IMR-90 (cell line): ENCODE results near the gene LRRC4C. TPM values are rescaled to one million over a fixed set of nuclear protein-coding genes. Genes with fewer than 3 reads are reported as not detected.

Experiments used
- ATAC-seq: fragments of 200-7000 bp; cut with Tn5 transposase; 2 replicates; pipeline ENCODE4 v1.9.1; 2020; ENCODE audit warnings: low read depth, mild to moderate bottlenecking, moderate library complexity
- BruUV-seq: library from RNA; stranded (reverse); fragments of 400-500 nt; replicated peaks from 2 replicates; lab custom pipeline; 2021; lab: Mats Ljungman, UMichigan
- CTCF ChIA-PET: fragments of 300-600 bp; formaldehyde crosslinking; extraction: SDS; loops from one replicate; lab custom pipeline; 2021; ENCODE audit warnings: antibody characterized with exemption; lab: Yijun Ruan, JAX
- POLR2A ChIA-PET: fragments of 300-600 bp; sonication (Branson Sonifier 250); formaldehyde crosslinking; loops from one replicate; lab custom pipeline; 2022; ENCODE audit warnings: antibody characterized with exemption; ENCODE audit not compliant: unreplicated experiment; lab: Charles Lee
- DNase-seq: peaks from one replicate; pipeline ENCODE4 v3.0.0; 2013
- H2AFZ ChIP-seq: replicated peaks from 2 replicates; pipeline ENCODE3; 2013; ENCODE audit warnings: low read length, mild to moderate bottlenecking; ENCODE audit not compliant: poor library complexity
- H2AK5ac ChIP-seq: 2 replicates; pipeline ENCODE4 v1.6.1; 2013; ENCODE audit warnings: low read depth, low read length, inconsistent platforms
- H2AK9ac ChIP-seq: replicated peaks from 2 replicates; pipeline ENCODE3; 2013; ENCODE audit warnings: mild to moderate bottlenecking, low read depth, low read length, moderate library complexity; ENCODE audit not compliant: poor library complexity
- H2BK120ac ChIP-seq: 2 replicates; pipeline ENCODE4 v1.6.1; 2013; ENCODE audit warnings: low read depth, low read length, inconsistent platforms
- H2BK15ac ChIP-seq: 3 replicates; pipeline ENCODE4 v1.6.1; 2013; ENCODE audit warnings: low read depth, low read length, inconsistent platforms
- H2BK20ac ChIP-seq: 2 replicates; pipeline ENCODE4 v1.6.1; 2013; ENCODE audit warnings: low read depth, mild to moderate bottlenecking, inconsistent platforms, low read length, moderate library complexity
- H2BK5ac ChIP-seq: 2 replicates; pipeline ENCODE4 v1.6.1; 2013; ENCODE audit warnings: mild to moderate bottlenecking, low read depth, low read length, inconsistent platforms; ENCODE audit not compliant: poor library complexity, severe bottlenecking
- H3K14ac ChIP-seq: replicated peaks from 2 replicates; pipeline ENCODE4 v1.6.1; 2013; ENCODE audit warnings: low read depth, low read length, inconsistent platforms
- H3K18ac ChIP-seq: 2 replicates; pipeline ENCODE4 v1.6.1; 2013; ENCODE audit warnings: low read depth, low read length, control low read depth
- H3K23ac ChIP-seq: 2 replicates; pipeline ENCODE4 v1.6.1; 2013; ENCODE audit warnings: low read depth, low read length, inconsistent platforms
- H3K27ac ChIP-seq: 2 replicates; pipeline ENCODE4 v1.5.1; 2013; ENCODE audit warnings: mild to moderate bottlenecking, control low read depth, low read length; ENCODE audit not compliant: insufficient read depth
- H3K27me3 ChIP-seq: 2 replicates; pipeline ENCODE4 v1.6.1; 2013; ENCODE audit warnings: low read length; ENCODE audit not compliant: control insufficient read depth, insufficient read depth
- H3K36me3 ChIP-seq: 2 replicates; pipeline ENCODE4 v1.6.1; 2013; ENCODE audit warnings: low read length, mixed read lengths; ENCODE audit not compliant: control insufficient read depth, insufficient read depth
- H3K4ac ChIP-seq: 2 replicates; pipeline ENCODE4 v1.6.1; 2013; ENCODE audit warnings: low read depth, low read length, inconsistent platforms
- H3K4me1 ChIP-seq: 2 replicates; pipeline ENCODE4 v1.6.1; 2013; ENCODE audit warnings: low read length, mixed read lengths; ENCODE audit not compliant: control insufficient read depth, insufficient read depth
- H3K4me2 ChIP-seq: 2 replicates; pipeline ENCODE4 v1.6.1; 2013; ENCODE audit warnings: low read depth, mild to moderate bottlenecking, control low read depth, low read length, moderate library complexity
- H3K4me3 ChIP-seq: 2 replicates; pipeline ENCODE4 v1.5.1; 2013; ENCODE audit warnings: low read depth, mild to moderate bottlenecking, control low read depth, low read length, moderate library complexity; ENCODE audit not compliant: insufficient read depth
- H3K56ac ChIP-seq: 2 replicates; pipeline ENCODE4 v1.6.1; 2013; ENCODE audit warnings: low read length, inconsistent platforms; ENCODE audit not compliant: insufficient read depth; ENCODE audit errors: extremely low read depth
- H3K79me1 ChIP-seq, 2 experiments: 2 replicates each; pipeline ENCODE4 v1.6.1; 2013; ENCODE audit warnings: low read length in 2 of 2, inconsistent platforms in 1 of 2, low read depth in 1 of 2
- H3K9ac ChIP-seq: 2 replicates; pipeline ENCODE4 v1.6.1; 2013; ENCODE audit warnings: low read depth, low read length, control low read depth
- H3K9me1 ChIP-seq: 2 replicates; pipeline ENCODE4 v1.6.1; 2013; ENCODE audit warnings: low read length, inconsistent platforms; ENCODE audit not compliant: insufficient read depth
- H3K9me3 ChIP-seq: 2 replicates; pipeline ENCODE4 v1.6.1; 2013; ENCODE audit warnings: low read length; ENCODE audit not compliant: control insufficient read depth, insufficient read depth
- H4K20me1 ChIP-seq: 2 replicates; pipeline ENCODE4 v1.6.1; 2013; ENCODE audit warnings: low read length, inconsistent platforms; ENCODE audit not compliant: insufficient read depth
- H4K5ac ChIP-seq: 2 replicates; pipeline ENCODE4 v1.6.1; 2013; ENCODE audit warnings: mild to moderate bottlenecking, low read depth, low read length, control low read depth
- H4K8ac ChIP-seq, 2 experiments: 2 replicates each; pipeline ENCODE4 v1.6.1; 2013; ENCODE audit warnings: low read depth in 2 of 2, low read length in 2 of 2, control low read depth in 1 of 2, inconsistent platforms in 1 of 2
- H4K91ac ChIP-seq: 2 replicates; pipeline ENCODE4 v1.6.1; 2013; ENCODE audit warnings: low read depth, low read length, inconsistent platforms; ENCODE audit not compliant: insufficient read depth
- BHLHE40 ChIP-seq: fragments of 150-350 bp; IDR thresholded peaks from 2 replicates; pipeline ENCODE4 v1.6.1; 2016; ENCODE audit warnings: mild to moderate bottlenecking, low read depth, low read length
- CEBPB ChIP-seq: IDR thresholded peaks from 2 replicates; pipeline ENCODE4 v1.6.1; 2012; ENCODE audit warnings: low read depth, low read length, improper control_type of control experiment
- CHD1 ChIP-seq: IDR thresholded peaks from 2 replicates; pipeline ENCODE4 v1.6.1; 2012; ENCODE audit warnings: low read depth, low read length, improper control_type of control experiment
- CTCF ChIP-seq: conservative IDR thresholded peaks from 2 replicates; pipeline ENCODE4 v1.5.1; 2012; ENCODE audit warnings: mild to moderate bottlenecking, low read depth, low read length, improper control_type of control experiment
- ELK1 ChIP-seq: fragments of 150-350 bp; IDR thresholded peaks from 2 replicates; pipeline ENCODE4 v1.6.1; 2016; ENCODE audit warnings: low read depth, mild to moderate bottlenecking, low read length, moderate library complexity, borderline replicate concordance
- FOS ChIP-seq: fragments of 150-350 bp; IDR thresholded peaks from 2 replicates; pipeline ENCODE4 v1.6.1; 2016; ENCODE audit warnings: low read depth, low read length
- MAFK ChIP-seq: IDR thresholded peaks from 2 replicates; pipeline ENCODE4 v1.6.1; 2012; ENCODE audit warnings: low read depth, low read length, improper control_type of control experiment
- MAZ ChIP-seq: IDR thresholded peaks from 2 replicates; pipeline ENCODE4 v1.6.1; 2012; ENCODE audit warnings: low read depth, mild to moderate bottlenecking, low read length, improper control_type of control experiment, moderate library complexity, borderline replicate concordance
- MXI1 ChIP-seq: IDR thresholded peaks from 2 replicates; pipeline ENCODE4 v1.6.1; 2012; ENCODE audit warnings: low read depth, mild to moderate bottlenecking, low read length, moderate library complexity, borderline replicate concordance
- NFE2L2 ChIP-seq: fragments of 150-350 bp; IDR thresholded peaks from 2 replicates; pipeline ENCODE4 v1.6.1; 2016; ENCODE audit warnings: low read depth, mild to moderate bottlenecking, low read length
- POLR2A ChIP-seq: IDR thresholded peaks from 2 replicates; pipeline ENCODE4 v1.6.1; 2012; ENCODE audit warnings: mild to moderate bottlenecking, low read depth, low read length
- RAD21 ChIP-seq: IDR thresholded peaks from 2 replicates; pipeline ENCODE4 v1.6.1; 2012; ENCODE audit warnings: low read length, improper control_type of control experiment
- RCOR1 ChIP-seq: IDR thresholded peaks from 2 replicates; pipeline ENCODE4 v1.6.1; 2012; ENCODE audit warnings: mild to moderate bottlenecking, low read length, improper control_type of control experiment; ENCODE audit not compliant: insufficient replicate concordance
- SMC3 ChIP-seq: fragments of 150-350 bp; IDR thresholded peaks from 2 replicates; pipeline ENCODE4 v1.6.1; 2016; ENCODE audit warnings: low read depth, mild to moderate bottlenecking, antibody characterized with exemption, low read length, moderate library complexity
- USF2 ChIP-seq: fragments of 150-350 bp; IDR thresholded peaks from 2 replicates; pipeline ENCODE4 v1.6.1; 2017; ENCODE audit warnings: mild to moderate bottlenecking, antibody characterized with exemption, low read length, low read depth
- WGBS, 2 experiments: methylation state at CpG; one replicate each; pipeline versions ENCODE4 v1.1.5 to v1.1.7; 2013; ENCODE audit warnings: missing lambda C conversion rate in 2 of 2; ENCODE audit not compliant: insufficient read length in 1 of 2; ENCODE audit errors: extremely low coverage in 2 of 2; 5-methylcytosine and 5-hydroxymethylcytosine counted together
- dilution Hi-C: fragments of 300-500 bp; cut with HindIII; formaldehyde crosslinking; loops from one replicate; pipeline ENCODE4 v1.14.3; 2018; ENCODE audit warnings: low sequenced_read_pairs; ENCODE audit not compliant: unreplicated experiment
- in situ Hi-C: fragments of 300-500 bp; cut with MboI; formaldehyde crosslinking; loops from 3 replicates; pipeline ENCODE4 v1.14.3; 2019; ENCODE audit warnings: low sequenced_read_pairs, inconsistent platforms, mixed read lengths
- intact Hi-C: fragments of 100-400 bp; cut with micrococcal nuclease; formaldehyde crosslinking; loops from 2 replicates; pipeline ENCODE4 v1.10.0; 2022
- polyA plus RNA-seq, 3 experiments: library from polyadenylated mRNA; depleted of rRNA; stranded (reverse); fragments of >200 nt; gene quantifications; 2 replicates each; pipeline ENCODE4 v1.2.3, GENCODE V29; 2012; ENCODE audit warnings: low replicate concordance in 1 of 3
- total RNA-seq: library from RNA; depleted of rRNA; stranded (reverse); fragments of >200 nt; gene quantifications from 2 replicates; pipeline ENCODE4 v1.2.3, GENCODE V29; 2012

Gene LRRC4C
- total and polyA plus RNA-seq, 2 of the 4 experiments (the other 2 are of a cell fraction): under 0.01 to 0.03 TPM

- Histone ChIP-seq H3K4me3 (no peak overlapping the region), H3K4ac (no peak overlapping the region), H2AFZ (no peak overlapping the region), H3K79me1 (no peaks in the 10 kb centered on the region), H4K91ac (no peak overlapping the region), H3K27me3 (no peaks in the 10 kb centered on the region), H2AK9ac (no peak overlapping the region), H2AK5ac (no peak overlapping the region), H2BK5ac (no peak overlapping the region), H3K56ac (no peak overlapping the region), H4K8ac (no peak overlapping the region), H3K4me2 (no peak overlapping the region), H3K23ac (no peak overlapping the region), H3K18ac (no peak overlapping the region), H2BK120ac (no peak overlapping the region), H4K5ac (no peak overlapping the region), H3K36me3 (no peaks in the 10 kb centered on the region), H3K14ac (no peak overlapping the region), H3K9me1 (no peaks in the 10 kb centered on the region), H3K9ac (no peak overlapping the region), H2BK15ac (no peak overlapping the region), H2BK20ac (no peak overlapping the region), H3K4me1 (no peaks in the 10 kb centered on the region), H3K27ac (no peak overlapping the region), H4K20me1 (no peaks in the 10 kb centered on the region), H3K9me3 (peaks cover 7% of the 10 kb centered on the region; the same call in 1 of the 2 replicates)
- dilution Hi-C loops (no loop called here), intact Hi-C loops (no loop called here), in situ Hi-C loops (no loop called here)
- POLR2A ChIA-PET: no interaction called here
- CTCF ChIA-PET: no interaction called here
- 60% methylated on average over 2 of the region's 4 CpGs; no CpG with 5 or more reads in 1 of the 2 experiments for WGBS, 2 experiments
- TF ChIP-seq CHD1 (no peak), USF2 (no peak), CEBPB (no peak), FOS (no peak), MAFK (no peak), ELK1 (no peak), RAD21 (no peak), MAZ (no peak), BHLHE40 (no peak), MXI1 (no peak), POLR2A (no peak), RCOR1 (no peak), SMC3 (no peak), CTCF (no peak), NFE2L2 (no peak)
- DNase-seq: no peak
- no peak for ATAC-seq
- no TSS peak for BruUV-seq
Measured at GRCh38 chr11:40185793-40186192, 1273.7 kb downstream of the LRRC4C start.
